MCF 10A (cell line): ENCODE data around the gene GPRC5B. TPM values are rescaled to one million over a fixed set of nuclear protein-coding genes. Genes with fewer than 3 reads are reported as not detected.

Experiments used
- BruUV-seq: library from RNA; stranded (reverse); fragments of 400-500 nt; replicated peaks from 2 replicates; lab custom pipeline; 2021; lab: Mats Ljungman, UMichigan
- CTCF ChIA-PET: fragments of 300-600 bp; sonication (Branson Sonifier 250); formaldehyde crosslinking; extraction: SDS; loops from one replicate; lab custom pipeline; 2021; ENCODE audit warnings: antibody characterized with exemption, inconsistent platforms; lab: Yijun Ruan, JAX
- POLR2A ChIA-PET: fragments of 300-600, 350-650 bp; sonication (Branson Sonifier 250); formaldehyde crosslinking; extraction: SDS; loops from one replicate; lab custom pipeline; 2020; ENCODE audit warnings: antibody characterized with exemption, inconsistent platforms; lab: Yijun Ruan, JAX
- DNase-seq: peaks from one replicate; pipeline ENCODE4 v3.0.0-alpha.2; 2018; ENCODE audit not compliant: unreplicated experiment
- H3K27ac Mint-ChIP-seq: one replicate; pipeline ENCODE4 v1.8.0; 2022; ENCODE audit warnings: mild to moderate bottlenecking, low read depth, mixed read lengths; ENCODE audit not compliant: unreplicated experiment
- H3K27me3 Mint-ChIP-seq: one replicate; pipeline ENCODE4 v1.8.0; 2022; ENCODE audit warnings: mixed read lengths; ENCODE audit not compliant: insufficient read depth, unreplicated experiment
- H3K36me3 Mint-ChIP-seq: one replicate; pipeline ENCODE4 v1.8.0; 2022; ENCODE audit warnings: mild to moderate bottlenecking, moderate library complexity, mixed read lengths; ENCODE audit not compliant: insufficient read depth, unreplicated experiment
- H3K4me1 Mint-ChIP-seq: one replicate; pipeline ENCODE4 v1.8.0; 2022; ENCODE audit warnings: mixed read lengths; ENCODE audit not compliant: insufficient read depth, unreplicated experiment
- H3K4me3 Mint-ChIP-seq: one replicate; pipeline ENCODE4 v1.8.0; 2022; ENCODE audit warnings: mild to moderate bottlenecking, moderate library complexity, mixed read lengths; ENCODE audit not compliant: unreplicated experiment
- H3K9me3 Mint-ChIP-seq: one replicate; pipeline ENCODE4 v1.8.0; 2022; ENCODE audit warnings: mixed read lengths; ENCODE audit not compliant: unreplicated experiment
- intact Hi-C: fragments of 100-400 bp; cut with micrococcal nuclease; formaldehyde crosslinking; loops from 2 replicates; pipeline ENCODE4 v1.14.1; 2022
- total RNA-seq: library from RNA; stranded (reverse); gene quantifications from 2 replicates; pipeline ENCODE4 v1.2.3, GENCODE V29; 2022
- TF ChIP-seq, protein P1 (sequence below): fragments of 200-600 bp; IDR thresholded peaks from one replicate; pipeline ENCODE4 v1.8.0; 2022; ENCODE audit warnings: antibody characterized with exemption, mild to moderate bottlenecking; ENCODE audit not compliant: unreplicated experiment

The GPRC5B gene
- total RNA-seq, 1 experiment from 2014 or later, result not detected

DNA sequence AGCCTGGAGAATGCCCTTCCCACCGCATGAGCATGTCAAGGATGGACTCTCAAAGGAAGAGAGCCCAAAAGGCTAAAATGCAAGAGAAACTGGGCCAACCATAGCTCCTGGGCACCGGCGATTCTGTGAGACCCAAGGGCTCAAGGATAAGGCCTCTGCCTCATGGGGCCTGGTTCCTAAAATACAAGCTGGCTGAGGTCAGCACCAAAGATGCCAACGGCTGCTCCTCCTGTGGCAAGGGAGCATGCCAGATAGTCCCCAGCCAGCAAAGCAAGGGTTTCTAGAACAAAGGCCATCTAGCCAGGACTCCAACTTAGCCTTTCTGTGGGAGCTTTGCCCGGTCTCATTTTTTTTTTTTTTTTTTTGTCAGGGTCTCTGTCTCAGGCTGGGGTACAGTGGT lies 20.1 kb downstream of the GPRC5B start:
- POLR2A ChIA-PET, result no interaction called here
- no peak overlapping the region for H3K27ac Mint-ChIP-seq
- CTCF ChIA-PET, result interaction anchor here (0.5 to 1.3 kb wide), 2 partner anchors 22 to 263 kb away, joined by 3 to 4 read pairs; no protein-coding TSS in a partner anchor
- H3K4me3 Mint-ChIP-seq, result no peak overlapping the region
- BruUV-seq, result no TSS peak
- H3K36me3 Mint-ChIP-seq, result no peaks in the 10 kb centered on the region
- DNase-seq, result no peak
- intact Hi-C loops, result no loop called here
- no peaks in the 10 kb centered on the region for H3K9me3 Mint-ChIP-seq
- no peaks in the 10 kb centered on the region for H3K27me3 Mint-ChIP-seq
- no peaks in the 10 kb centered on the region for H3K4me1 Mint-ChIP-seq
- TF ChIP-seq, protein P1, sequence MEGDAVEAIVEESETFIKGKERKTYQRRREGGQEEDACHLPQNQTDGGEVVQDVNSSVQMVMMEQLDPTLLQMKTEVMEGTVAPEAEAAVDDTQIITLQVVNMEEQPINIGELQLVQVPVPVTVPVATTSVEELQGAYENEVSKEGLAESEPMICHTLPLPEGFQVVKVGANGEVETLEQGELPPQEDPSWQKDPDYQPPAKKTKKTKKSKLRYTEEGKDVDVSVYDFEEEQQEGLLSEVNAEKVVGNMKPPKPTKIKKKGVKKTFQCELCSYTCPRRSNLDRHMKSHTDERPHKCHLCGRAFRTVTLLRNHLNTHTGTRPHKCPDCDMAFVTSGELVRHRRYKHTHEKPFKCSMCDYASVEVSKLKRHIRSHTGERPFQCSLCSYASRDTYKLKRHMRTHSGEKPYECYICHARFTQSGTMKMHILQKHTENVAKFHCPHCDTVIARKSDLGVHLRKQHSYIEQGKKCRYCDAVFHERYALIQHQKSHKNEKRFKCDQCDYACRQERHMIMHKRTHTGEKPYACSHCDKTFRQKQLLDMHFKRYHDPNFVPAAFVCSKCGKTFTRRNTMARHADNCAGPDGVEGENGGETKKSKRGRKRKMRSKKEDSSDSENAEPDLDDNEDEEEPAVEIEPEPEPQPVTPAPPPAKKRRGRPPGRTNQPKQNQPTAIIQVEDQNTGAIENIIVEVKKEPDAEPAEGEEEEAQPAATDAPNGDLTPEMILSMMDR, result no peak

DNA sequence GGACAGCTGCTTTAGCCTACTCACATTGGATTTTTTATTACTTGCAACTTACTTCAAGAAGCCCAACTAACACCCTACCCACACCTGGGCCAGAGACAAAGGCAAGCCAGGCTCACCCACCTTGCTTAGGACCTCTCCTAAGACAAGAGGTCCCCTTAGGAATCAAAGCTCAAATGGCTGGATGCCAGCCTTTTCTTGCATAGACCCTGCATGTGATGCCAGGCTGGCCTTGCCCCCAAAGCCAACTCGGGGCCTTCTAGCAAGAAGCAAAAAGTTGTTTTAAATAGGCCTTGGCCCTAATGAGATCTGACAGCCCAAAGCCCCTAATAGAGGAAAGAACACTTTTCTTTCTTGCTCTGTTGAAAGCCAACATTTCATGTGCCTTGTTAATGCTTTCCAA lies 20.7 kb downstream of the GPRC5B start:
- CTCF ChIA-PET, result interaction anchor here (0.6 to 1.3 kb wide), 3 partner anchors 22 to 301 kb away, joined by 3 to 4 read pairs (median 3); no protein-coding TSS in a partner anchor
- no peaks in the 10 kb centered on the region for H3K36me3 Mint-ChIP-seq
- no peak overlapping the region for H3K4me3 Mint-ChIP-seq
- TF ChIP-seq, protein P1, result no peak
- no peak overlapping the region for H3K27ac Mint-ChIP-seq
- no peaks in the 10 kb centered on the region for H3K9me3 Mint-ChIP-seq
- POLR2A ChIA-PET, result no interaction called here
- H3K4me1 Mint-ChIP-seq, result no peaks in the 10 kb centered on the region
- intact Hi-C loops, result no loop called here
- DNase-seq, result no peak
- no peaks in the 10 kb centered on the region for H3K27me3 Mint-ChIP-seq
- BruUV-seq, result no TSS peak

DNA sequence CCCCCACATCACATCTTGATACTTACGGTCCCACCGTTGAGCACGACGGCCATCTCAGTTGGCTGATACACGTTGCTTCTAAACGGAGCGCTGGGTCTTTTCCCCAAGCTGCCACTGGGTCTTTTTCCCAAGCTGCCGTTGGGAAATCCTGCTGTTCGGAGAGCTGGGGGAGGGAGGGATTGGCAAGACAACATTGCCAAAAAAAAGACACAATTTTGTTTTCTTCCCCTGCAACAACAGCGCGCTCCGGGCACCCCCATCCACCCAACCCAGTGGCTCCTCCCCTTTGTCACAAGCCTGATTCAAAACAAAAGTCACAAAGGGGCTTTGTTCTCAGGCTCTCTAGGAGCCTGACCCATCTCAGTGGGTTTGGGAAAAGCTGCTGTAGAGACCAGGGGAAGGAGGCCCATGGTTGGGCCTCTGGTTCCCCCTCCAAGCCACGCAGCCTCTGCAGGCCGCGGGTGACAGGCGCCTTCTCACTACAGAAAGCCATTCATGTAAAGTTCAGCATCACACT lies 22.8 kb downstream of the GPRC5B start:
- no peak for DNase-seq
- ChIA-PET POLR2A (interaction anchor here (1.2 kb wide), 1 partner anchor 21 kb away, joined by 3 read pairs; no protein-coding TSS in a partner anchor), CTCF (interaction anchor here (0.6 to 0.7 kb wide), 2 partner anchors 110 to 439 kb away, joined by 3 to 5 read pairs; no protein-coding TSS in a partner anchor)
- TF ChIP-seq, protein P1, result no peak
- H3K4me3 Mint-ChIP-seq, result no peak overlapping the region
- H3K27ac Mint-ChIP-seq, result no peak overlapping the region
- H3K4me1 Mint-ChIP-seq, result no peaks in the 10 kb centered on the region
- H3K36me3 Mint-ChIP-seq, result no peaks in the 10 kb centered on the region
- intact Hi-C loops, result no loop called here
- no peaks in the 10 kb centered on the region for H3K9me3 Mint-ChIP-seq
- H3K27me3 Mint-ChIP-seq, result no peaks in the 10 kb centered on the region
- no TSS peak for BruUV-seq

DNA sequence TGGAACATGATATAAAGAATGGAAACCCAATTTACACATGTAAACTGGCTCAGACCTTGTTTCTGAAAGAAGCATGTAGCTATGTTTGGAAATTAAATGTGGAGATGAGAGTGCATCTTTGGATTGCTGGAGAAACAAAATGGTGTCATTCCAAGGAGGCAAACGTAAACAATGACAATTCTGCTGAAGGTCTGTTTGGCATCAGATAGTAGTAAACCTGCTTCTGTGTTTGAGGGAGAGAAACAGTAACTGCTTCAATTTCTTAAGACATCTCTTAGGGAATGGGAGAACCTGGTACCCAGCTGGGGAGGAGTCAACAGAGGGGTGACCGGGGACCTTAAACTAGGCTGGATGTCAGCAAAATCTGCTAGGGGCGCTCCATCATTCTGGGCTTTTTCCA lies 23.5 kb downstream of the GPRC5B start:
- BruUV-seq, result no TSS peak
- H3K4me1 Mint-ChIP-seq, result no peaks in the 10 kb centered on the region
- intact Hi-C loops, result no loop called here
- POLR2A ChIA-PET, result no interaction called here
- H3K27ac Mint-ChIP-seq, result no peak overlapping the region
- DNase-seq, result no peak
- no peak overlapping the region for H3K4me3 Mint-ChIP-seq
- no peaks in the 10 kb centered on the region for H3K9me3 Mint-ChIP-seq
- CTCF ChIA-PET, result interaction anchor here (0.7 kb wide), 1 partner anchor 109 kb away, joined by 5 read pairs; no protein-coding TSS in a partner anchor
- H3K36me3 Mint-ChIP-seq, result no peaks in the 10 kb centered on the region
- TF ChIP-seq, protein P1, result no peak
- H3K27me3 Mint-ChIP-seq, result no peaks in the 10 kb centered on the region
